Islet of Langerhans (tissue), 1 donor: ENCODE data around the gene HLA-DMB.

Source experiments
- FAIRE-seq: peaks from one replicate; lab custom pipeline; 2011; peaks lifted over from hg19 to GRCh38; lab: Jason Lieb, UNC

HLA-DMB gene

GRCh38 chr6:32971581-32972352, 30.9 kb upstream of the HLA-DMB start:
- peak; percentile 9 for FAIRE-seq

DNA sequence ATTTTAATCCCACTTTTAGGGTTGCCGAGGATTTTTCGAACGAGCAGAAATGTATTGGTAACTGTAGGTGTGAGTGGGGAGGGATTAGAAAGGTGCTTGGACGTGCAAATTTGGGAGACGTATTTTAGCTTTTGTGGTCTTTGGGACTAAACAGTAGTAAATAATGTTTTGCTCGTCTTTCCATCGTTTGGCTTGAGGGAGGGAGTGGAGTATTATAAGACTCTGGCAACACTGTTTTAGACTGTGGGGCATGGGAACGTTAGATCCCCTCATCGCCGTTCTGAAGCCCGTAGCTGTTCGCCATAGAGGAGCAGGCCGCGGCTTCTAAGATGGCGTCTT, 30.4 kb upstream of the HLA-DMB start:
- no peak for FAIRE-seq

DNA sequence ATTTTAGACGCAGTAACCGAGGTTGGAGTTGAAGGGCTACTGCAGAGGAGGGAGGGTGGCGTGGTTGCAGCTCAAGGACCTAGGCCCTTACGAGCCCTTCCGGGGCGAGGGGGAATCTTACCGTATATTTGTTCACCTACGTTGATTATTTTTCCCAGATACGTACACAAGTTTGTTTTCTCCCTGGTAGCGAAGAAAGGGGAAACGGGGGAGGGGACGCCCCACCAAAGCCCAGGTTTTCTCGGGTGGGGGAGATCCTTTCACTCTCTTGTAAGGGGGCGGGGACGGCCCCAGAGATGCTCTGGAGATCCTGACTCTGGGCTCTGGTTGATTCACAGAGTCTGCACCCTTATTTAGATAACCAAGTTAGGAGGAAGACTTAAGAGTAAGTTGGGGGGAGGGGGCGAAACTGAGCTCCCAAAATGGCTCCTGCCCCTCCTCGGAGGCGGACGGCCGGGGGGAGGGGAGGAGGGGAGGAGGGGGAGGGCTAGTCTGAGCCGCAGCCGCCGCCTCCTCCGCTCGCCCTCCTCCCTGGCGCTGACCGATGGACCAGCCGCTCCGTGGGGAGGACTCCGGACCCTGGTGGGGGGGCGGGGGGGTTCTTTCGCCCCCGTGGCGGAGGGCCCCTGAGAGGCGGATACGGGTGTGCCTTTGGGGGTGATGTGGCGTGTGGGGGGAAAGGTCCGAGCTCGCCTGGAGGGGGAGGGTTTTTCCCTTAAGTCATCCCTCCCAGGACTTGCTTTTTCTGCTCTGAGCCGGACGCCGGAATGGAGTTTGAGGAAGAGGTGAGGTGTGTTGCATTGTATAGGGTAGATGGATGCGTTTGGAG, 29.8 kb upstream of the HLA-DMB start:
- no peak for FAIRE-seq

- FAIRE-seq: no peak
Observed at GRCh38 chr6:32969685-32970412, 29.0 kb upstream of the HLA-DMB start.

- FAIRE-seq: no peak
Observed at GRCh38 chr6:32968867-32969684, 28.2 kb upstream of the HLA-DMB start.

- FAIRE-seq: no peak
Observed at GRCh38 chr6:32968093-32968866, 27.5 kb upstream of the HLA-DMB start, which contains the start of gene BRD2. BRD2 (plus strand) TSS chr6:32968594; CDS start chr6:32972899, 4,305 bp downstream.

- FAIRE-seq: peak; percentile 86
Observed at GRCh38 chr6:32967151-32968091, 26.6 kb upstream of the HLA-DMB start.

DNA sequence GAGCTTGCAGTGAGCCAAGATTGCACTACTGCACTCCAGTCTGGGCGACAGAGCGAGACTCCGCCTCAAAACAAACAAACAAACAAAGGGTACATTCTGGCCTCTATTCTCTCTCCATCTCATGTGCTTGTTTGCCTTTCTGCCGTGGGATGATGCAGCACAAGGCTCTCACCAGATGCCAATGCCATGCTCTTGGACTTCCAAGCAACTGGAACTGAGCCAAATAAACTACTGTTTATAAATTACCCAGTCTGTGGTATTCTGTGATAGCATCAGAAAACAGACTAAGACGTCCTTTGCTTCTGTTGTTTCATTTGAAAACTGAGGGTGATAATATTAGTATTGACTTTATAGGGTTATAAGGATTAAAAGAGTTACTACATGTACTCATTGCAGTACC, 23.9 kb upstream of the HLA-DMB start:
- FAIRE-seq: no peak

DNA sequence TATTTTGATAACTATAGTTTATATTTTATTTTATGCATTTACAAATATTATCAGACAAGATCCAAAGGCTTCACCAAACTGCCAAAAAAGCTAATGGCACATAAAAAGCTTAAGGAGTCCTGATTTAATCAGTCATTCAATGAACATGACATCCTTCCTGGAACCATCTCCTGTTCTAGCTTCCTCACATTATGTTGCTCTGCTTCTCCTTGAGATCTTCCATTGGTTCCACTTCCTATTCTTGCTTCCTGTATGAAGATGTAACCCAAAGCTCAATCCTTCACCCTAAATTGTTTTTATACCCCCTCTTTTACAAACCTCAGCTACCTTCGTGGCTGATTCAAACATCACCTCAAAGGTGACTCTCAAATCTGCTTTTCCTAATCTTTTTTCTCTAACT, 23.0 kb upstream of the HLA-DMB start:
- FAIRE-seq: no peak

DNA sequence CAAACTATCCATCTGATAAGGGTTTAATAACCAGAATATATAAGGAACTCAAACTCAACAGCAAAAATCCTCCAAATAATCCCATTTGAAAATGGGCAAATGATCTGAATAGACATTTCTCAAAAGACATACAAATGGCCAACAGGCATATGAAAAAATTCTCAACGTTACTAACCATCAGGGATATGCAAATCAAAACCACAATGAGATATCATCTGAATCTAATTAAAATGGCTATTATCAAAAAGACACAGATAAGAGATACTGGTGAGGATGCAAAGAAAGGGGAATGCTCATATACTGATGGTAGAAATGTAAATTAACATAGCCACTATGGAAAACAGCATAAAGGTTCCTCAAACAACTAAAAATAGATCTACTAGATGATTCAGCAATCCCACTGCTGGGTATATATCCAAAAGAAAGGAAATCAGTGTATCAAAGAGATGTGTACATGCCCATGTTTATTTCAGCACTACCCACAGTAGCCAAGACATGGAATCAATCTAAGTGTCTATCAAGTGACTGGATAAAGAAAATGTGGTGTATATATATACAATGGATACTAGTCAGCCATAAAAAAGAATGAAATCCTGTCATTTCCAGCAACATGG, 21.5 kb upstream of the HLA-DMB start:
- FAIRE-seq: no peak

- no peak for FAIRE-seq
Observed at GRCh38 chr6:32960563-32960962, 19.7 kb upstream of the HLA-DMB start.

DNA sequence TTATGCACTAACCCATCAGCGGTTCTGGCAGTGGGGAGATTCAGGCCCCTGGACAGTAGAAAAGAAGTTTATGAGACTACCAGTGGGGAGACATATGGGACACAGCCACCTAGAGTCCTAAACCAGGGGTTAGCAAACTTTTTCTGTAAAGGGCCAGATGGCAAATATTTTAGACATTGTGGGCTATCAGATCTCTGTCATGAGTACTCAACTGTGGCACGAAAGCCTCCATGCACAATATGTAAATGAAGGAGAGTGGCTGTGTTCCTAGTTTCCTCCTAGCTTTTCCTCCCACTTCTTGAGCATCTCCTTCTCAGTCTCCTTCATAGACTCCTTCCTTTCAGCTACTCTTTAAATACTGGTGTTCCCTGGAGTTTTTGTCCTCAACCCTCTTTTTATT, 15.3 kb upstream of the HLA-DMB start:
- no peak for FAIRE-seq

DNA sequence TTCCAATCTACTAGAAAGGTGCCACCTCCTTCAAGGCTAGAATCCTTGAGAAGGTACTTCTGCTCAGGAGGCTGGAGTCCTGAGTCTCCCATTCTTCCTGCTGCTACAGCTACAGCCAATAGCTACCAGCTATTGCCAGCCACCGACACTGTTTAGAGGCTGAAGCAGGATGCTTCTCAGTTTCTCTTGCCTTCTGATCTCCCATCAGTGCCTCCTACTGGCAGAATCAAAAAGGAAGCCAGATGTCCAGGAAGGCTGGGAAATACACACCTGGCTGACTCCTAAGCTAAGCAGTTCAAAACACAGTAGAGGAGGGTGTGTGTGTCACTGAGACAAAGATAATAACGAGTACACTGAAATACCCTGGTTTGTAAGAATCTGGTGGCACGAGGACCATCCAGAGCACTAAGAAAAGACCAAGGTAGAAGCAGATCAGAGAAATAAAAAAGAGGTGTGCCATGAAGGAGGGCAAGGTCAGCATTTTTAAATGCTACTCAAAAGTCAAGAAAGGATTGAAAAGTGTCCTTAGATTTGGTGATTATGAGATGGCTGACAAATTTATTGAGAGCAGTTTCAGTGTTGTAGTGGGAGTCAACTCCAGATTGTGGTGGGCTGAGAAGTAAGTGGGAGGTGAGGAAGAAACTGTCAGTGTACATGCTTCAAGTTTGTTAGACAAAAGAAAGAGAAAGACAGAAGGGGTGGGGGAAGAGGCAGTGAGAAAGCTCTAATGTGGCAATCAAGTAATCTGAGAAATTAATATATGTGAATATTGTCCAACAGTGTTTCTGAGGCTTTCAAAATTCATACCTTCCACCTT, 14.4 kb upstream of the HLA-DMB start:
- no peak for FAIRE-seq

DNA sequence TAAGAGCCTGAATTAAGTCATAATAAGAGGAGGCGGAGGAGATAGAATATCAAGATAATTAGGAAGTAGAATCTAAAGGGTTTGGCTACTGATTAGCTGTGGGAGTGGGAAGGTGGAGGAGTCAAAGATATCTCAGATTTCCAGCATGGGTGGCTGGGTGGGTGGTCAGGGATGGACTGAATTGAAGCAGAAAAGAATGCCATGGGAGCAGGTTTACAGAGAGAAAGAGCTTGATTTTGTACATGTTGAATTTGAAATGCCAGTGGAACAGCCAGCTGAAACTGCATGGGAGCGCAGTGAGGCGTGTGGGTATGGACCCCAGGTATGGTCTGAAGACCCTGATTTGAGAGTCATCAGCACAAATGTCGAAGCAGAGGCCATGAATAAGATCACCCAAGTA, 13.4 kb upstream of the HLA-DMB start:
- no peak for FAIRE-seq

- FAIRE-seq: no peak
Observed at GRCh38 chr6:32953775-32954174, 12.9 kb upstream of the HLA-DMB start.

DNA sequence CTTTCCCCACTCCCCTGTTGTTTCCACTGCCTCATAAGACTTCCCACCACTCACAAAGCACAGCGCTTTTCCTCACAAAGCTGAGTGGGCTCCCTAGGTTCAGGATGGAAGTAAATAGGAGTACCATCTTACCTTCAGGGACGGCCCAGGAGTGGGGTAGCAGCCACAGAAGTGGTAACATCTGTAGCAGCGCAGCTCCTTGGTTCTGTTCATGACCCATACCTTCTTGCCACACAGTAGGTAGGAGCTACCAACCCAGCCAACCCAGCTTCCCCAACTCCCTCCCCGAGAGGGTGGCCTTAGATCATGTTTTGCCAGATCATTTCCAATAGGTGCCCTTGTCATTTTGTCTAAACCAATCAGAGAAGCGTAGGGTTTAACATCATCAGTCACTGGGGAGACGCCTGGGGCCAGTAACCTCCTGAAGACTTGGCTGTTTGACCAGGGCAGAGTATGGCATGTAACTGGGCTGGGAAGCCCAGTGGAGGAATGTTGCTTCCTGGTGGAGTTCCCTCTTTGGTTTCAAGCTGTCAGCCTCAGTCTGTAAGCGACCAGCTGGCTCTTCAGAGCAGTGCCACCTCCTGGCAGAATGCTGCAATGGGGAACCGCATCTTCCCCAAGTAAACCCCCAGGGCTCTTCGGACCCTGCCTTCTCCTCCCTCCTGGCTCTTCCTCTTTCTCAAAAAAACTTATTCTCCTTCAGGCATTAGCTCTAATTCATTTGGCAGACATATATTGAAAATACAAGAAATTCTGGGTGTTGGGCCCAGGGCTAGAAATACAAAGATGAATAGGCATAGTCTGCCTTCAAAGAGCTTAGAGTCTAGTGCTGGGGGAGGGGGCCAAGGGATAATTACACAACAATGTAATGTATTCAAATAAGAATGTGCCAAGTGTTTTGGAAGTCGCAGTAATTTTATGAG, 12.2 kb upstream of the HLA-DMB start, which contains the start of gene HLA-DMA:
Gene HLA-DMA, minus strand, starts transcription at position 281 of the 923 bp plus-strand sequence. Its CDS starts 61 bp downstream, at position 220.
- FAIRE-seq: peak; percentile 43

GRCh38 chr6:32950449-32950848, 9.6 kb upstream of the HLA-DMB start:
- no peak for FAIRE-seq
